Neutrophil (primary cell): ENCODE data around the gene FIZ1.
A peak's percentile ranks its signal among the peaks of the same experiment; 100 is the strongest.

Experiments used
- H3K27ac ChIP-seq: fragments of 200-600 bp; sonication (generic); 2 replicates; pipeline ENCODE4 v1.5.1; 2016; ENCODE audit warnings: mild to moderate bottlenecking, moderate library complexity
- H3K27me3 ChIP-seq: fragments of 200-600 bp; sonication (generic); 2 replicates; pipeline ENCODE4 v1.6.0; 2016; ENCODE audit warnings: mild to moderate bottlenecking
- H3K36me3 ChIP-seq: fragments of 200-600 bp; sonication (generic); 2 replicates; pipeline ENCODE4 v1.5.1; 2017
- H3K4me1 ChIP-seq, 2 experiments: fragments of 200-600 bp in 1 of 2; sonication (generic) in 1 of 2; 1 replicate in 1 of 2; 2 replicates in 1 of 2; pipeline versions ENCODE4 v1.5.1 to v1.6.1; 2013 to 2016; ENCODE audit warnings: low read depth in 1 of 2, low read length in 1 of 2, mild to moderate bottlenecking in 1 of 2, moderate library complexity in 1 of 2; ENCODE audit not compliant: control insufficient read depth in 1 of 2, insufficient read depth in 1 of 2
- H3K4me3 ChIP-seq, 2 experiments: fragments of 200-600 bp in 1 of 2; sonication (generic) in 1 of 2; 1 replicate in 1 of 2; 2 replicates in 1 of 2; pipeline ENCODE4 v1.5.1; 2013 to 2016; ENCODE audit warnings: low read depth in 1 of 2, low read length in 1 of 2, mild to moderate bottlenecking in 1 of 2, moderate library complexity in 1 of 2
- H3K9me3 ChIP-seq: fragments of 200-600 bp; sonication (generic); 2 replicates; pipeline ENCODE4 v1.5.1; 2016
- TF ChIP-seq, protein P1 (sequence below): fragments of 200-600 bp; sonication (generic); IDR thresholded peaks from 2 replicates; pipeline ENCODE4 v1.5.1; 2016; ENCODE audit warnings: antibody characterized with exemption

FIZ1 gene

DNA sequence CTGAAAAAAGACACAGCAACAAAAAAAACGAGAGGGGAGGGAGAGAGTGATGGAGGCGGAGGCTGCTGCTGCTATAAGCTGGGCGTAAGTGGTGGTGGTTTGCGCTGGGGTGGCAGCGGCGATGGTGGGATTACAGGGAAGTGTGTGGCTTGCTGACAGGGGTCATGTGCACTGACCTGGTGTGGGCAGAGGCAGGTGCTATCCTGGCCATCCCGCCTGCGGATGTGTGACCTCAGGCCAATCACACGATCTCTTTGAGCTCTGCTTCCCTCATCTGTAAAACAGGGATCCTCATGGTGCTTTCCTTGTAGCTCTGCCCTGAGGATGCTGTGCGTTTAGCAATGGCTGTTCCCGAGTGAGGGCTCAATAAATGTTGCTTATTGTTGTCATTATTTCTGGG, 38.2 kb upstream of the FIZ1 start:
- H3K9me3 ChIP-seq: no peaks in the 10 kb centered on the region
- no peak overlapping the region for H3K4me3 ChIP-seq
- H3K27me3 ChIP-seq: peaks cover 29% of the 10 kb centered on the region
- TF ChIP-seq, protein P1, sequence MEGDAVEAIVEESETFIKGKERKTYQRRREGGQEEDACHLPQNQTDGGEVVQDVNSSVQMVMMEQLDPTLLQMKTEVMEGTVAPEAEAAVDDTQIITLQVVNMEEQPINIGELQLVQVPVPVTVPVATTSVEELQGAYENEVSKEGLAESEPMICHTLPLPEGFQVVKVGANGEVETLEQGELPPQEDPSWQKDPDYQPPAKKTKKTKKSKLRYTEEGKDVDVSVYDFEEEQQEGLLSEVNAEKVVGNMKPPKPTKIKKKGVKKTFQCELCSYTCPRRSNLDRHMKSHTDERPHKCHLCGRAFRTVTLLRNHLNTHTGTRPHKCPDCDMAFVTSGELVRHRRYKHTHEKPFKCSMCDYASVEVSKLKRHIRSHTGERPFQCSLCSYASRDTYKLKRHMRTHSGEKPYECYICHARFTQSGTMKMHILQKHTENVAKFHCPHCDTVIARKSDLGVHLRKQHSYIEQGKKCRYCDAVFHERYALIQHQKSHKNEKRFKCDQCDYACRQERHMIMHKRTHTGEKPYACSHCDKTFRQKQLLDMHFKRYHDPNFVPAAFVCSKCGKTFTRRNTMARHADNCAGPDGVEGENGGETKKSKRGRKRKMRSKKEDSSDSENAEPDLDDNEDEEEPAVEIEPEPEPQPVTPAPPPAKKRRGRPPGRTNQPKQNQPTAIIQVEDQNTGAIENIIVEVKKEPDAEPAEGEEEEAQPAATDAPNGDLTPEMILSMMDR: no peak
- peaks cover 50 to 63% of the 10 kb centered on the region in 2 experiments for H3K4me1 ChIP-seq
- peaks cover 7% of the 10 kb centered on the region for H3K36me3 ChIP-seq
- H3K27ac ChIP-seq: no peak overlapping the region

DNA sequence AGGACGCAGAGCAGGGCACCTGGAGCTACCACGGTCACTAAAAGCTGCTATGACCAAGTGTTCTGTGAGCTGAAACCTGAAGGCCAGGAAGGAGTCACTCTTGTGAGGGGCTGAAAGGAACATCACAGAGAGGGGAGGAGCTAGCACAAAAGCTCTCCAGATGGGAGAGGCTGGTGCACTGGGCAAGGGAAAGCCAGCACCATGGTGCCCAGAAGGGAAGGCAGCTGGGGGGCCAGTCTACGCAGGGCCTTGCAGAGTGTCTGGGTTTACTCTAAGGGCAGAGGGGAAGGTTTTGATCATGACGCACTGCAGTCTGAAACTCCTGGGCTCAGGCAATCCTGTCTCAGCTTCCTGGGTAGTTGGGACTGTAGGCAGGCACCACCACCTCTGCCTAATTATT, 37.4 kb upstream of the FIZ1 start:
- no peak overlapping the region for H3K4me3 ChIP-seq
- peaks cover 48 to 62% of the 10 kb centered on the region in 2 experiments for H3K4me1 ChIP-seq

DNA sequence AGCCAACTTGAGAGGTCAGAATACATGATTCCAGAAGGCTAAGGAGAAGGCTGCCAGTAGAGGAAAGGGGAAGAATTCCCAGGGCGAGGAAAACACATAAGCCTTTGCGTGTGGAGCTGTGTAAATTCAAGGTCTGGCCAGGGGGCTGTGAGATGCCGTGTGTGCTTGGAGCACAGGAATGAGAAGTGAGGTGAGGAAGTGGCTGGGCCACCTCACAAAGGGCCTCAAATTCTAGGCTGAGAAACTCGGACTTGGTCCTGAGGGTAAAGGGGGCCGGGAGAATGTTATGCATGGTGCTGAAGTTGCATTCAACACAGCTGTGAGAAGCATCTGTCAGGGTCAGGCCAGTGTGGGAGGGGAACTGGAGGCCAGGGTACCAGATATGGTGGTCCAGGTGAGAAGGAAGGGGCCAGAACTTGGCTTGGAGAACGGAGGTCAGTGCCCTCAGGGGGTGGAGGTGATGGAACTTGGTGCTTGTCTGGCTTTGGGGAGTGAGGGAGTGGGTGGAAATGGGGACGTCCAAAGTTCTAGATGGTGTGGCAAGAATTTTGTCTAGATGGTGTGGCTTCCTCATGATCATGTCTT, 36.6 kb upstream of the FIZ1 start:
- peaks cover 46 to 57% of the 10 kb centered on the region in 2 experiments for H3K4me1 ChIP-seq
- peak overlapping the region; percentile 93 for H3K27ac ChIP-seq
- H3K9me3 ChIP-seq: no peaks in the 10 kb centered on the region
- peaks cover 7% of the 10 kb centered on the region for H3K36me3 ChIP-seq
- peak overlapping the region; percentile 74 to 82 for H3K4me3 ChIP-seq
- TF ChIP-seq, protein P1: no peak
- H3K27me3 ChIP-seq: peaks cover 15% of the 10 kb centered on the region

More for the DNA sequence above, 37.4 kb upstream of the FIZ1 start:
- Histone ChIP-seq H3K27ac (no peak overlapping the region), H3K27me3 (peaks cover 21% of the 10 kb centered on the region), H3K9me3 (no peaks in the 10 kb centered on the region), H3K36me3 (peaks cover 7% of the 10 kb centered on the region)
- TF ChIP-seq, protein P1: no peak

DNA sequence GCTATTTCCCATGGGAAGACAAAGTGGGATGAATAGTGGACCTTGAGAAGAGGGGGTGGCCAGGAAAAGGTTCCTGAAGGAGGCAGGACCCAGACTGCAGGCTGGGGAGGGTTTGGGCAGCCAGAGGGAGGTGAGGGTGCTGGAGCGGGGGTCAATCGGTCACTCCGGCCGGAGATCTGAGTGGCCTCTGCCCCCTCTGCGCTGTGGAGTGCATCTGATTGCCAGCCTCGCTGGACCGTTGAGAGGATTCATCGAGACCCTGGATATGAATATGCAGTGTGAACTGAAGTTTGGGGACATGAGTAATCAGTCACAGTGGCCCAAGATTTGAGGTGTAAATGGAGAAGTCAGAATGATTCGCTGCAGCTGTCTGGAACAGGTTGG, 36.0 kb upstream of the FIZ1 start:
- Histone ChIP-seq H3K4me1 (peaks cover 42 to 51% of the 10 kb centered on the region in 2 experiments), H3K27me3 (peaks cover 9% of the 10 kb centered on the region), H3K27ac (peak overlapping the region; percentile 93), H3K9me3 (no peaks in the 10 kb centered on the region), H3K36me3 (peaks cover 7% of the 10 kb centered on the region), H3K4me3 (peak overlapping the region; percentile 74 to 82)
- TF ChIP-seq, protein P1: no peak

DNA sequence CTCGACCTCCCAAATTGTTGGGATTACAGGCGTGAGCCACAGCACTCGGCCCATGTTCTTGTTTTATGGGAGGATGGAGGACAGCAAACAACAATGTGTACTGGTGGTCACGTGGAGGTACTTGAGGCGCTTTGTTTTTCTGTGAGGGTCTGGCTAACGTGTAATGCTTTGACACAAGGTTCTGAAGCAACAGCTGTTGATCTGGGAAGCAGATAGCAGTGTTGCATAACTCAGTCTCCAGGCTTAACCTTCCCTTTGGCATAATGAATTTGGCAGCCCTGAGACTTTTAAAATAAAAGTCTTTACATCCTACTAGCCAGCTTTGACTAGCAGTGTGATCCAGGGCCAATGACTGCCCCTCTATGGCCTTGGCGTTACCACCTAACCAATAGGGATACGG, 34.5 kb upstream of the FIZ1 start:
- H3K27me3 ChIP-seq: no peaks in the 10 kb centered on the region
- H3K4me1 ChIP-seq: peaks cover 36 to 45% of the 10 kb centered on the region in 2 experiments
- H3K27ac ChIP-seq: peak overlapping the region; percentile 93
- H3K4me3 ChIP-seq: peak overlapping the region in 1 of 2 experiments; percentile 82
- TF ChIP-seq, protein P1: no peak
- no peaks in the 10 kb centered on the region for H3K9me3 ChIP-seq
- H3K36me3 ChIP-seq: peaks cover 7% of the 10 kb centered on the region
